SK-N-SH treated with all-trans-retinoic acid at 6 μM for 48 hours (cell line): ENCODE measurements around the gene ACMSD.

ENCODE experiments used
- ATAC-seq: fragments of 200-7000 bp; cut with Tn5 transposase; 3 replicates; pipeline ENCODE4 v1.9.1; 2020; ENCODE audit warnings: mild to moderate bottlenecking, moderate library complexity
- ARNTL ChIP-seq: fragments of 450-650 bp; formaldehyde crosslinking; IDR thresholded peaks from 2 replicates; pipeline ENCODE4 v1.5.0; 2020; ENCODE audit warnings: low read depth, mild to moderate bottlenecking, moderate library complexity, borderline replicate concordance
- CREB5 ChIP-seq: fragments of 250-450 bp; sonication (Bioruptor Pico); IDR thresholded peaks from 2 replicates; pipeline ENCODE4 v1.5.1; 2020; ENCODE audit warnings: low read depth, mild to moderate bottlenecking, moderate library complexity
- CSRNP3 ChIP-seq: fragments of 250-450 bp; sonication (Bioruptor Pico); IDR thresholded peaks from 2 replicates; pipeline ENCODE4 v1.5.1; 2021; ENCODE audit warnings: mild to moderate bottlenecking, moderate library complexity
- ESRRG ChIP-seq: fragments of 250-450 bp; sonication (Bioruptor Pico); IDR thresholded peaks from 2 replicates; pipeline ENCODE4 v1.6.1; 2021; ENCODE audit warnings: mild to moderate bottlenecking
- GLIS3 ChIP-seq: fragments of 250-450 bp; sonication (Bioruptor Pico); IDR thresholded peaks from 2 replicates; pipeline ENCODE4 v1.5.0; 2020; ENCODE audit warnings: mild to moderate bottlenecking, moderate library complexity
- ISL1 ChIP-seq: fragments of 250-450 bp; sonication (Bioruptor Pico); IDR thresholded peaks from 2 replicates; pipeline ENCODE4 v2.1.2; 2022; ENCODE audit warnings: mild to moderate bottlenecking, moderate library complexity
- OSR1 ChIP-seq: fragments of 250-450 bp; sonication (Bioruptor Pico); IDR thresholded peaks from 2 replicates; pipeline ENCODE4 v1.8.0; 2022; ENCODE audit warnings: moderate library complexity, mild to moderate bottlenecking, inconsistent platforms
- PATZ1 ChIP-seq: fragments of 250-450 bp; sonication (Bioruptor Pico); IDR thresholded peaks from 2 replicates; pipeline ENCODE4 v1.8.0; 2020; ENCODE audit warnings: mild to moderate bottlenecking, moderate library complexity, borderline replicate concordance
- POU6F1 ChIP-seq: fragments of 250-450 bp; sonication (Bioruptor Pico); IDR thresholded peaks from 2 replicates; pipeline ENCODE4 v1.8.0; 2021; ENCODE audit warnings: low read depth, mild to moderate bottlenecking, moderate library complexity, borderline replicate concordance
- PPARA ChIP-seq: fragments of 250-450 bp; sonication (Bioruptor Pico); IDR thresholded peaks from 2 replicates; pipeline ENCODE4 v1.5.0; 2020; ENCODE audit warnings: mild to moderate bottlenecking, borderline replicate concordance
- RARB ChIP-seq: fragments of 250-450 bp; sonication (Bioruptor Pico); IDR thresholded peaks from 2 replicates; pipeline ENCODE4 v1.8.0; 2021; ENCODE audit warnings: mild to moderate bottlenecking, moderate library complexity
- SNAI2 ChIP-seq: fragments of 250-450 bp; sonication (Bioruptor Pico); IDR thresholded peaks from 2 replicates; pipeline ENCODE4 v1.5.0; 2020; ENCODE audit warnings: mild to moderate bottlenecking, moderate library complexity
- TCF4 ChIP-seq: fragments of 250-450 bp; sonication (Bioruptor Pico); IDR thresholded peaks from 2 replicates; pipeline ENCODE4 v1.8.0; 2021; ENCODE audit warnings: mild to moderate bottlenecking, moderate library complexity, borderline replicate concordance
- TSHZ2 ChIP-seq: fragments of 250-450 bp; sonication (Bioruptor Pico); IDR thresholded peaks from 2 replicates; pipeline ENCODE4 v1.5.0; 2020; ENCODE audit warnings: mild to moderate bottlenecking, moderate library complexity
- ZC3H10 ChIP-seq: fragments of 250-450 bp; sonication (Bioruptor Pico); IDR thresholded peaks from 2 replicates; pipeline ENCODE4 v1.5.1; 2021; ENCODE audit warnings: mild to moderate bottlenecking, moderate library complexity
- ZFP3 ChIP-seq: fragments of 250-450 bp; sonication (Bioruptor Pico); IDR thresholded peaks from 2 replicates; pipeline ENCODE4 v1.5.0; 2020; ENCODE audit warnings: mild to moderate bottlenecking, moderate library complexity
- ZFP30 ChIP-seq: fragments of 450-650 bp; formaldehyde crosslinking; IDR thresholded peaks from 2 replicates; pipeline ENCODE4 v1.5.0; 2022; ENCODE audit warnings: mild to moderate bottlenecking, moderate library complexity
- ZNF565 ChIP-seq: fragments of 450-650 bp; formaldehyde crosslinking; conservative IDR thresholded peaks from 2 replicates; pipeline ENCODE4 v1.5.0; 2020; ENCODE audit warnings: low read depth, mild to moderate bottlenecking, moderate library complexity
- ZNF70 ChIP-seq: fragments of 450-650 bp; formaldehyde crosslinking; IDR thresholded peaks from 2 replicates; pipeline ENCODE4 v1.5.0; 2020; ENCODE audit warnings: mild to moderate bottlenecking, moderate library complexity
- ZNF8 ChIP-seq: fragments of 450-650 bp; formaldehyde crosslinking; IDR thresholded peaks from 2 replicates; pipeline ENCODE4 v1.5.0; 2020; ENCODE audit warnings: mild to moderate bottlenecking, moderate library complexity

The ACMSD gene

GRCh38 chr2:134858245-134858644 is 19.8 kb downstream of the ACMSD start:
- TF ChIP-seq PATZ1 (CRISPR knock-in tag), result no peak
- no peak for ATAC-seq

GRCh38 chr2:134861173-134861572 is 22.8 kb downstream of the ACMSD start:
- TF ChIP-seq OSR1 (CRISPR knock-in tag), result no peak
- TF ChIP-seq POU6F1 (CRISPR knock-in tag), result no peak
- TF ChIP-seq ESRRG (CRISPR knock-in tag), result no peak
- no peak for TF ChIP-seq TSHZ2 (CRISPR knock-in tag)
- no peak for ATAC-seq

- no peak for TF ChIP-seq ESRRG (CRISPR knock-in tag)
- no peak for TF ChIP-seq POU6F1 (CRISPR knock-in tag)
- no peak for TF ChIP-seq PPARA (CRISPR knock-in tag)
- TF ChIP-seq TSHZ2 (CRISPR knock-in tag), result no peak
- TF ChIP-seq CREB5 (CRISPR knock-in tag), result no peak
- no peak for TF ChIP-seq ZC3H10 (CRISPR knock-in tag)
- TF ChIP-seq RARB (CRISPR knock-in tag), result no peak
- no peak for TF ChIP-seq CSRNP3
- TF ChIP-seq PATZ1 (CRISPR knock-in tag), result no peak
- no peak for TF ChIP-seq TCF4
- TF ChIP-seq SNAI2 (CRISPR knock-in tag), result no peak
- no peak for TF ChIP-seq GLIS3 (CRISPR knock-in tag)
- no peak for TF ChIP-seq ZNF565 (CRISPR knock-in tag)
- TF ChIP-seq ZNF8 (CRISPR knock-in tag), result no peak
- no peak for TF ChIP-seq ZNF70 (CRISPR knock-in tag)
- no peak for TF ChIP-seq ZFP3 (CRISPR knock-in tag)
- no peak for TF ChIP-seq OSR1 (CRISPR knock-in tag)
- no peak for TF ChIP-seq ISL1 (CRISPR knock-in tag)
- TF ChIP-seq ARNTL, result no peak
- no peak for TF ChIP-seq ZFP30 (CRISPR knock-in tag)
- ATAC-seq, result no peak
These were observed 23.7 kb downstream of the ACMSD start for GRCh38 chr2:134862069-134862468.
